GM18873 (cell line): ENCODE data around the gene ZSCAN10.
A peak's percentile ranks its signal among the peaks of the same experiment; 100 is the strongest.

Experiments used
- ATAC-seq: cut with Tn5 transposase; IDR thresholded peaks from one replicate; pipeline ENCODE4 v1.9.1; 2021; ENCODE audit warnings: mild to moderate bottlenecking, moderate library complexity, moderate number of reproducible peaks; ENCODE audit not compliant: unreplicated experiment, low FRiP score

ZSCAN10 gene

DNA sequence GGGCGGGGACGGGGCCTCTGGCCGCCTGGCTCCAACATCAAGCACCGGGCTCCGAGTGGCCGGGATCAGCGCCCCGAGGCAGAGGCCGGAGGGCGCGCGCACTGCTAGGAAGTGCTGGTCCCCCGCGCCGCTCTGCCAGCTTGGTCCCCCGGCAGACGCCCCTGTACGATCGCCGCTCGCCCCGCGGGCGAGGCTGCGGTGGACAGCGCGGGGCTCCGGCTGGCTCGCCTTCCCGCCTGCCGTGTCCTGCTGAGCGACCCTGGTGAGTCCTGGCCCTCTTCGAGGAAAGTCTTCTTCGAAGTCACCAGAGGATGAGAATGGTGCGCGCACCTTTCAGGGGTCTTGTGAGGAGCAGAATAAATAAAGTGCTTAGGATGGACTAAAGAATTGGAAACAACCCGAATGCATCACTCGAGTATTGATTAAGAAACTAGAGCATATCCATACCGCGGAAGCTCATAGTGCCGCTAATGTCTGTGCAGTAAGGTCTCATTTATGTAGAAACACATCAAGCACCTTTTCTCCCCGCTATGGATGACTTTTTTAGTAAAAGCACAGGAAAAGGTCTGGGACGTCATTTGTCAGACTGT lies 36.1 kb upstream of the ZSCAN10 start:
- peak; percentile 25 for ATAC-seq

DNA sequence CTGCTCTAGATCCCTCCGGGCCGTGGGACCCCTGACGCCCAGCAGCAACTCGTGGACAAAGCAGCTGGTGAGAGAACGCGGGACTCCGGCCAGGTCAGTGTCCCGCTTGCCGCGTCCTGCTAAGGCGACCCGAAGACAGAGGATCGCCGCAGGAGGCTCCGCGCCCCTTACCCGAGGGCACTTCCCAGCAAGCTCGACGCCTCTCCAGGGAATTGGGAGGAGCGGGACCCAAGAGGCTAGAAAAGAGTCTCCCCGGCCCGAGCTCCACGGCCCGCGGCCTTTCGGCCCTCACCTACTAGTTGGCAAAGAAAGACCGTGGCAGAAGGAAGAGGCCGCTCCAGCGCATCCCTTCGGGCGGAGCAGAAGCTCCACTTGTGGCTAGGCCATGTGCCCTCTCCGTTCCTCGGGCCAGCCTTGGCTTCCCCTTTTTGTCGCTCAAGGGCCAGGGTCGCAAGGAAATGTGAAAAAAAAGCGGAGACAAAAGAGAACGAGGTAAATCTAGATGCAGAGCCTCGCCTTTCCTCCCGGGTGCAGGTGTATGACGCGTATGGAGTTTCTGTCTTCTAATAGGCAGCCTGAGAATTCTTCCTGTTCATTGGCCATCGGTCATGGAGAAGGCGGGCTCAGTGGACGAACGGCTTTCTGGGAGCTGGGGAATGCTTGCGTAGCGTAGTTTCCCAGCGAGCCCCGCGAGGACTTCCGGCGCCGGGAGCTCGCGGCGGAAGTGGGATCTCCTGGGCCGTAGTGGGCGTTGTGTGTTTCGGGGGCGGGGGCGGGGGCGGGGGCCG lies 35.4 kb upstream of the ZSCAN10 start, which contains the start of gene ZNF213:
TSS of gene ZNF213 (plus strand) at position 692 of the 788 bp plus-strand sequence. CDS start 2,252 bp downstream, outside the sequence.
- peak; percentile 91 for ATAC-seq

DNA sequence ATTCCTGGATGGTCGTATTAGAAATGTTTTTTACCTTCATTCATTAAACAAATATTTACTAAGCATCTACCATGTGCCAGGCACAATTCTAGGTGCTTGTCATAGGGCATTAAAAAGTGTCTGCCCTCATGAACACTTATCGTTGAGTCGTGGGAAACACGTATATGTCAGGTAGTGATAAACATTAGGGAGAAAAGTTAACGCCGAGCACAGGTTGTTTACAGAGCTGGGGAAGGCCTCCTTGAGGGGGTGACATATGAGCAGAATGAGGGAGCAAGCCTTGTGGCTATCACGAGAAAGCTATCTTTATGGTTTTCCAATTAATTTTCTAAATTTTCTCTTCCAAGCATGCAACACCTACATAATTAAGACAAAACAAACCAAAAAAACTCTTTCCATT lies 34.8 kb upstream of the ZSCAN10 start:
- ATAC-seq, result no peak

DNA sequence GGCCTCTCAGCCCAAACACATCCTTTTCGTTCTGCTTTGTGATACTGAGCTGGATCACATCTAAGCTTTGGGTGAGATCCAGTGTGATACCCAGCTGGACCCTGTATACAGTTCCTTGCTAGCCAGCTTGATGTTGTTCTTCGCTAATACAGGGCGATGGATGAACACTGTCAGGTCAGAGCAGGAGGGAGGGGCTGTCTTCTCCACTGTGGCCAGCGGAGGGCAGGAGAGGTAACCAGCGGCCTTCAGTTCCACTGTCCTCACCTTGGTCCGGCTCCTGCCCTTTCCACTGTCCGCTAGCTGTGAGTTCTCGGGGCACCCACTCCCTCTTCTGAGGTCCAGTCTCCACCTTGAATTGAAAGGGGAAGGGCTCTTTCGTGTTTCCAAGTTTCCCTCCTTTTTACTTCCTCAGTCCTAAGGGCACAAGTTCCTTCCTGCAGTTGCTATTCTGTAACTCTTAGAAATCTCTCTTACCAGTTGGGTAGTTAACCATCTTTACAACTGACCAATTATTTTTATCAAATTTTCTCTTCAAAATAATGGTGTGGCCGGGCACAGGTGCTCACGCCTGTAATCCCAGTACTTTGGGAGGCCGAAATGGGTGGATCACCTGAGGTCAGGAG lies 32.8 kb upstream of the ZSCAN10 start:
- no peak for ATAC-seq

DNA sequence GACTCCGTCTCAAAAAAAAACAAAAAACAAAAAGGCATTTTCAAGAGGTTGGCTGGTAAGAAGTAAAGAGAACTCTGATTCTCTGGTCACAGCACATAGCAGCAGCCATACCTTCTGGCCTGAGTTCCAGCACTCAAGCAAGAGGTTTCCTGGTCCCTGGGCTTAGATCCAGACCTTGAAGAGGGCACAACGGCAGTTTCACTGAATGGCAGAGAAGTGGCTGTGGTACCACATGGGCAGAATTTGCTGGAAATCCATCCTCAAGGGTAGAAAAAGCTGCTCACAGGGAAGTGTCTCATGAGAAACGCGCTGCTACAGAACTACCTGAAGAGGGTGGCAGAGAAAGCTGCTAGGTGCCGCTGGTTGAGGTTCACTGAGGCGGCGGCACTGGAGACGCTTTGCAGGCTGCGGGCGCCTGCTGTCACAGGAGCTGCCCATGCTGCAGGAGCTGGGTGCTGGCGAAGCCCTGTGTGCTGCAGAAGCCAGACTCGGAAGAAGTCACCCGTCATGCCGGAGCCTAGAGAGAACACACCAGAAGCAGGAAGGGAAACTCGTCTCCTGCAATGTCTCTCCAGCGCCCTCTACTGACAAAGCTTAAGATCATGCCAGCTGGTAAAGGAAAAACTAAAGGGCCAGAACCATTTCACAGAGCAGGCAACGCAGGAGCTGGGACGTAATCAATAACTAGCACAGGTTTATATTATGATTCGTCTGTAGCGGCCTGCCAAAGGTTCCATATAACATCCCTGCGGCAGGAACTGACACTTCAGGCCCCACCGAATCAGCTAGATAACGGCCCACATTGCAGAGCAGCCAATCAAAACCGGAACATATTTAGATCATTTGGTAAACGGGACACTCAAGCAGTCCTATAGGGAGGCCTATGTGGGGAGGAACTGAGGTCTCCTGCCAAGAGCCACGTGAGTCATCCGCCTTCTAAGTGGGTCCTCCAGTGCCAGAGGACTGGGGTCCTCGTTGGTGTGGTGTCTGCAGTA lies 30.3 kb upstream of the ZSCAN10 start:
- ATAC-seq, result no peak

DNA sequence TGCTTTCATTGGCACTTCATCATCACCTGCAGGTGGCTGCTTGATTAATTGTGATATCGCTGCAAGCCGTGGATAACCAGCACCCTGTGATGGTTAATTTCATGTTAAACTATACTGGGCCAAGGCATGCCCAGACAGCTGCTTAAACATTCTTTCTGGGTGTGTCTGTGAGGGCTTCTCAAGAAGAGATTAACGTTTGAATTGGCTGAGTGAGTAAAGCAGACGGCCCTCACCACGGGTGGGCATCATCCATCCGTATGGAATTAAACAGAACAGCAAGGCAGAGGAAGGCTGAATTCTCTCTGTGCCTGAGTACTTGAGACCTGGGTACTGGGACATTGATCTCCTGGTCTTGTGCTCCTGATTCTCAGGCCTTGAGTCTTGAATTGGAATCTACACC lies 28.7 kb upstream of the ZSCAN10 start:
- no peak for ATAC-seq

DNA sequence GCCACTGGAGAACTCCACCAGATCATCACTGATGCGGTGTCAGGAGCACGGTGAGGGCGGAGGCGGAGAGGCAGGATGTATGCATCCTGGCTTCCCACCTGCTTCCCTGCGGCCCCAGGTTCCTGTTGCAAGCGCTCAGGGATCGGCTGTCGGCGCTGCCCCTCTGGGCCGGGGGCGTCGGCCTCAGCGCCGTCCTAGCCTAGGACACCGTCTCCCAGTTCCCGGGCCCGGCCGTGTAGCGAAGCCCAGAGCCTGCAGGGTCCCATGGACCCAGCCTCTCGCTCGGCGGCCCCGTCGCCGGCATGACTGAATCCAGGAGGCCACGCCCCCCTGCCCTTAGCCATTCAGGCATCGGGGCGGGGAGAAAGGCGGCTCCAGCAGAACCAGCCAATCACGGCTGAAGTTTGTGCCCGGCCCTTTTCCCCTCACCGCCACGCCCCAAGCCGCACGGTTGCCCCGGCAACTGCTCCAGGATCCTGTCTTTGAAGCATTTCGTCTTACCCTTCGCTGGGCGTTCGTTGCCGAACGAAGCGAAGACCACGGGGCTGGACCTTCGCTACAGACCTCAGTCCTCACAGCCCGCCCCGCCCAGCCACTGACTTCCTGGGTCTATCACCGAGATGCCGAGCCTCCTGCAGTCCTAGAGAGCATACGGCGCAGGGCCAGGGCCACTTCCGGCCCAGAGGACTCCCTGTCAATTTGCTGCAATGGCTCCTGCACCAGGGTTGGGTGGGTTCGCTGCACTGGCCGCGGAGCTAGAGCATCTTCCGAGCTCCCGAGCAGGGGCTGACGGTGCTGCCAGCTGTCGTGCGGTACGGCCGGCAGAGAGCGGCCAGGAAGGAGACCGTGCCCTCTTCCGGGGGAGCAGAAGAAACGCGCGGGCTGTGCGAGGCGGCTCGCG lies 25.1 kb upstream of the ZSCAN10 start:
- peak; percentile 75 for ATAC-seq

DNA sequence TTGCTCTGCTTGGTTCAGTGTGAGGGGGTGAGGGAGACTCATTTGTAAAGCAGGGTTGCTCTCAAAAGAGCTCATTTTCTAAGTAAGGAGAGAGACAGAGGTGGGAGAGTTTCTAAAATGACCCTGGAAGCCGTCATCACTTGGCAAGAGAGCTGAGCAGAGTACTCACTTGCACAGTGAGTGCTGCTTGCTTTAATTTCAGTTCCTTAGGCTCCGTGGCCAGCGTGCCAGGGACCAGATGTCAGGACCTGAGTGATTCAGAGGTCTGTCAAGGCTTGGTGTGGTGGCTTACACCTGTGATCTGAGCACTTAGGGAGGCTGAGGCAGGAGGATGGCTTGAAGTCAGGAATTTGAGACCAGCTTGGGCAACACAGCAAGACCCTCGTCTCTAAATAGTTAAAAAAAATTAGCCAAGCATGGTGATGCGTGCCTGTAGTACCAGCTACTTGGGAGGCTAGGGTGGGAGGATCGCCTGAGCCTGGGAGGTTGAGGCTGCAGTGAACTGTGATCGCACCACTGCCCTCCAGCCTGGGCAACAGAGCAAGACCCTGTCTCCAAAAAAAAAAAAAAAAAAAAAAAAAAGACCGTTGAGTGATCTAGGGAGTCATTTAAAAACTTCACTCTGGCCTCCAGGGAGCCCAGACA lies 24.0 kb upstream of the ZSCAN10 start:
- ATAC-seq, result no peak

DNA sequence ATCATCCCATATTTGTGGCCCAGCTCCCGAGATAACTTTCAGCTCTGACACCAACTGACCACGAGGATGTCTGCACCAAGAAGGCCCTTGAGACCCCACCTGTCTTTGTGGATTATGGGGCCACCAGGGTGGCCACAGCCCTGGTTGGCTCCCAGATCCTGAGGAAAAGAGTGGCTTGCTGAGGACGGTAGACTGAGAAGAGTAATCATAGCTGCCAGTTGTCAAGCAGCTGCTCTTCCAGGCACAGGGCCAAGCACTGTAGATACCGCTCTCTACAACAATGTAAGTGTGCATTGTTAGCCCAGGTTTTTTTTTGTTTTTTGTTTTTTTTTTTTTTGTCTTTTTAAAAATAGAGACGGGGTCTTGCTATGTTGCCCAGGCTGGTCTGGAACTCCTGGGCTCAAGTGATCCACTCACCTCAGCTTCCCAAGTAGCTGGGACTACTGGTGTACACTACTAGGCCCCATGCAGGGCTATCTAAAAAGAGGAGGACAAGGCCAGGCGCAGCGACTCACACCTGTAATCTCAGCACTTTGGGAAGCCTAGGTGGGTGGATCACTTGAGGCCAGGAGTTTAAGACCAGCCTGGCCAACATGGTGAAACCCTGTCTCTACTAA lies 22.9 kb upstream of the ZSCAN10 start:
- ATAC-seq, result no peak

DNA sequence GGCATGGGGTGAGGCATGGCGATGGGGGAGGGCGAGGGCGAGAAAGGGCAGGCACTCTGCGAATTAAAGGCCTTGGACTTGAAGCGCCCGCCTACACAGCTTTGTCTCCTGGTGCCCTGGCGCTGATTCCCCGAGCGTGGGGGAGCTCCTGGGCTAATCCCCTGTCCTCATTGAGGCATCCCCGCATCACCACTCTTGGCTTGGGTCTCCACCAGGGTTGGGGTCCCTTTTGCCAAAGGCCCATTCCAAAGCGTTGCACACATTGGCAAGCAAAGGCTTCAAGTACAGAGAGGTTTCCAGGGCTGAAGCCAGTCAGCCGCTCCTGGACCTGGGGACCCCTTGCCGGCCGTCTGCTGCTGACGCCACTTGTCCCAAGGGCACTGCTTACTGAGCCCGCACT lies 21.3 kb upstream of the ZSCAN10 start:
- no peak for ATAC-seq

DNA sequence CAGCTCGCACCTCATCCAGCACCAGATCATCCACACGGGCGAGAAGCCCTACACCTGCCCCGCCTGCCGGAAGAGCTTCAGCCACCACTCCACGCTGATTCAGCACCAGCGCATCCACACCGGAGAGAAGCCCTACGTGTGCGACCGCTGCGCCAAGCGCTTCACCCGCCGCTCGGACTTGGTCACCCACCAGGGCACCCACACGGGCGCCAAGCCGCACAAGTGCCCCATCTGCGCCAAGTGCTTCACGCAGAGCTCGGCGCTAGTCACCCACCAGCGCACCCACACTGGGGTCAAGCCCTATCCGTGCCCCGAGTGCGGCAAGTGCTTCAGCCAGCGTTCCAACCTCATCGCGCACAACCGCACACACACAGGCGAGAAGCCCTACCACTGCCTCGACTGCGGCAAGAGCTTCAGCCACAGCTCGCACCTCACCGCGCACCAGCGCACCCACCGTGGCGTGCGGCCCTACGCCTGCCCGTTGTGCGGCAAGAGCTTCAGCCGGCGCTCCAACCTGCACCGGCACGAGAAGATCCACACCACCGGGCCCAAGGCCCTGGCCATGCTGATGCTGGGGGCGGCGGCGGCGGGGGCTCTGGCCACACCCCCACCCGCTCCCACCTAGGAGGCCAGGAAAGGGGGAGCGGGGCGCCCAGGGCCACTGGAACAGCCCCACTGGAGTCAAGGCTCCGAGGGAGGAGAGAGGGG lies 20.8 kb upstream of the ZSCAN10 start:
- ATAC-seq, result no peak

DNA sequence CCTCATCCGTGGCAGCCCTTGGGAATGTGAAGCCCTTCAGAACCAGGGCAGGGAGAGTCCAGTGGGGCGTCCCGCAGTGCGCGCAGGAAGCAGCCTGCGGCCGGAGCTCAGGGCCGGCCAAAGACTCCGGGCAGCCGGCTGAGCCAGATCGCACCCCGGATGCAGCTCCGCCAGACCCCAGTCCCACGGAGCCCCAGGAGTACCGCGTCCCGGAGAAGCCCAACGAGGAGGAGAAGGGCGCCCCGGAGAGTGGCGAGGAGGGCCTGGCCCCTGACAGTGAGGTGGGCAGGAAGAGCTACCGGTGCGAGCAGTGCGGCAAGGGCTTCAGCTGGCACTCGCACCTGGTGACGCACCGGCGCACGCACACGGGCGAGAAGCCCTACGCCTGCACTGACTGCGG lies 20.2 kb upstream of the ZSCAN10 start:
- ATAC-seq, result no peak

DNA sequence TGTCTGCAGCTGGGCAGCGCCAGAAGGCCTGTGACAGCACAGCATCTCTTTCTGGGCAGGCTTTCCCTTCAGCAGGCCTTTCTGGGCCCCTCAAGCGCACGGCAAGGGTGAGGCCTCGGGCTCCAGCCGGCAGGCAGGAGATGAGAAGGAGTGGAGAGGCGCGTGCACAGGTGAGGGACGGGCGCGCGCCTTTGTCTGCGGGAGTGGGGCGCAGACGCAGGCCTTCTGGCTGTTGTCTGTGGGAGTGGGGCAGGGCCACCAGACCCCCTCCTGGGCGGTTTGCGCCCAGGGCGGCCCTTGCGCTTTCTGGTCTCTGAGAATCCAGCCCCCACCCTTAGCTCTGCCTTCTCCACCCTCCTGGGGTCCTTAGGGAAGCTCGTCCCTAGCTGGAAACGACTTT lies 19.8 kb upstream of the ZSCAN10 start:
- no peak for ATAC-seq

DNA sequence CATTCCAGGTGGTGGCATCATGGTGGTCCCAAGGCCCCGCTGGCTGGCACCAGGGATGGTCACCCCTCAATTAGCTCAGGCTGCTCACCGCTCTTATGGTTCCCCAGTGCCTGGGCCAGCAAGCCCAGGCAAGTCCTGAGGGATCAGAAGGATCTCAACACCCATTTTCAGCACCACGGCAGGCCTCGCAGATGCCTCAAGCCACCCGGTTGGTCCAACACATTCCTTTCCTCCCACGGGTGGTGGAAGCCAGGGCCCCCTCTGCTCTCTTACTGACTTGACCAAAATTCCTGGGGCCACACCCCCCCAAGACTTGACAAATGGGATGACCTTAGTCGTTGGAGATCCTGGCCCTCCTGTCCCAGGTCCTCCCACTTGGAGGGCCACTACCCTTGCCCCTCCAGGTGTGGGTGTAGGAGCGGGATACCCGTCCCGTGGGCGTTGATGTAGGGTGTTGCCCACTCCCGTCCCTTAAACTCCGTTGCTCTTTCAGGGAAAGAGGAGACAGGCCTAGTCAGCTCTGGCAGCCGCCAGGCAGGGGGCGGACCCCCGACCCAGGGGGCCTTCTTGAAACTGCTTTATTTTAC lies 19.2 kb upstream of the ZSCAN10 start:
- no peak for ATAC-seq

DNA sequence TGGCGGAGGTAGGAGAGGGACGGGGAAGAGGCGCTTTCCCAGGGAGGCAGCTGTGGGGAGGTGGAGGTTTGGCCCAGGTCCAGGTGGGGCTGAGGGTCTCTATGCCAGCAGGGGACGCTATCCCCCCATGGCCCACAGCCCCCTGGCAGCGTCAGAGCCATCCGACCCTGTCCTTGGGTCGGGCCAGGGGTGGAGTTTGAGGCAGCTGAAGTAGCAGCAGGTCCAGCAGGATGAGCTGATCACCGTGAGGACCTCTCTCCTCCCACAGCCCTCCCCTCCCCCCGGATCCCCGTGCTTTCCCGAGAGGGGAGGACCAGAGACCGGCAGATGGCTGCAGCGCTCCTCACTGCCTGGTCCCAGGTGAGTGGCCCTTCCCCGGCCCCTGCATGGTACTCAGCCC lies 16.5 kb upstream of the ZSCAN10 start:
- ATAC-seq, result no peak

DNA sequence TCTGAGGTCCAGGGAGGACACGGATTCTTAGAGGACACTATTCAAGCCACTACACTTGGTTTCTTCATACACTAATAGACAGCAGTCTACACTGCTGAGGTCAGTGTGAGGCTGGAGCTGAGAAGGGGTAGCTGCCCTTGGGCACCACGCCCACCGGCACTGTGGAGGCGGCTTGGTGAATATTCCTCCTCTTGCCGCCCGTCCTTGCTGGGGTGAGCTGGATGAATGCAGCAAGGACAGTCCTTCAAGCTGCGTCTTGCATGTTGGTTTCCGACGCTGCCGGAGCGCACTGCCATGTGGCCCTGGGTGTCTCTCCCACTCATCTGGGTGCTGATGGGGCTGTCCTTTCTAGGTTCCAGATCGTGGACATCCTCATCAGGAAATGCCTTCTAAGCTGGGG lies 15.9 kb upstream of the ZSCAN10 start:
- no peak for ATAC-seq

DNA sequence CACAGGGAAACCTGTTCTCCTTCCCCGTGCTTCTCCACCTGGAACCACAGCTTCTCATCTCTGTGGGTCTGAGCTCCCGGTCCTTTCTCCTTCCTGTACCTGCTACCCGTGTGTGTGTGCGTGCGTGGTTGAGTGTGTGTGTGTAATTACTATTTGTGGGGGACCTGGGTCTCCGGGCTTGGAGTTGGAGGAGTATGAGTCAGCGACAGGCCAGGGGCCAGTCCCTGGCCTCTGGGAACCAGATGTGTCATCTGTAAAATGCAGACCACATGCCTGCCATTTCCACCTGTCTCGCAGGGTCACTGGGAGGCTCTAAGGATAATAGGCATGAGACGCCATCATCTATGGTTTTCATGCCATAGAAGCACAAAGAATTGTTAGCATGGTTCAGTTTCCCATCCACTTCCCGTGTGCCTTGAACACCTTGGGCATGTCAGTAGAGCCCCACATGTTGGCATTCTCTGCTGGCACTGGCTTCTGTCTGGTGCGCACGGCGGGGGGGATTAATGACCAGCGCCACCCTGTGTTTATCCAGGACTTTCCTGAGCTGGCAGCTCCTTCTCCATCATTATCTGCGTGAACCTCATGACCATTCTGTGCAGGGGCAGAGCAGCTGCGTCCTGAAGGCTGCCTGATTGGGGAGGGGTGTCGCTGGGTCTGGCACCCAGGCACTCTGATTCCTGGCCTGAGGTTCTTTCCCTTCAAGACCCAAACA lies 14.8 kb upstream of the ZSCAN10 start:
- ATAC-seq, result no peak
